Measurements from ENCODE around the gene C1QTNF2.

Gene C1QTNF2

GRCh38 chr5:160385496-160385895, 15.1 kb upstream of the C1QTNF2 start:
- H2BK5ac ChIP-seq (ENCODE audit: low read length), result no peak overlapping the region
- no peak overlapping the region for H2AK5ac ChIP-seq (ENCODE audit: low read depth, low read length)
- no peak overlapping the region for H2BK12ac ChIP-seq (ENCODE audit: low read length)
- no peak overlapping the region for H3K4ac ChIP-seq (ENCODE audit: low read length)
- no peak overlapping the region for H4K91ac ChIP-seq (ENCODE audit: low read depth, low read length, poor library complexity)
- H3K9me3 ChIP-seq (replicated peaks in 1 of 2; ENCODE audit: control insufficient read depth in 2 of 2, insufficient read depth in 1 of 2, low read depth in 1 of 2, low read length in 2 of 2), result peaks cover 3 to 17% of the 10 kb centered on the region in 2 donors
- H3K27ac ChIP-seq (replicated peaks; ENCODE audit: low read length), result no peak overlapping the region
- peaks cover 0 to 6% of the 10 kb centered on the region in 2 donors for H3K36me3 ChIP-seq (replicated peaks in 1 of 2; ENCODE audit: control insufficient read depth in 2 of 2, insufficient read depth in 2 of 2, low read length in 2 of 2)
- no peak overlapping the region for H3K4me3 ChIP-seq (ENCODE audit: low read length in 2 of 2)
- no peak overlapping the region for H3K23ac ChIP-seq (ENCODE audit: low read depth, low read length, poor library complexity)
- no peaks in the 10 kb centered on the region for H3K79me1 ChIP-seq (ENCODE audit: low read depth, low read length)
- no peak overlapping the region for H3K18ac ChIP-seq (ENCODE audit: low read length)
- H3K9ac ChIP-seq (ENCODE audit: low read depth, low read length, poor library complexity), result no peak overlapping the region
- no peak overlapping the region for H4K8ac ChIP-seq (ENCODE audit: low read depth, low read length)
- no peak for DNase-seq (ENCODE audit: low spot score)
- H3K14ac ChIP-seq (ENCODE audit: low read length), result no peak overlapping the region
- H3K27me3 ChIP-seq (ENCODE audit: control insufficient read depth in 3 of 3, insufficient read depth in 3 of 3, low read depth in 1 of 3, low read length in 3 of 3), result no peaks in the 10 kb centered on the region
- H3K4me2 ChIP-seq (ENCODE audit: insufficient read depth, low read length, poor library complexity, severe bottlenecking), result no peak overlapping the region
- no peak overlapping the region for H2BK15ac ChIP-seq (ENCODE audit: low read length)
- H3K4me1 ChIP-seq (ENCODE audit: control insufficient read depth in 2 of 2, insufficient read depth in 1 of 2, low read depth in 1 of 2, low read length in 2 of 2), result no peaks in the 10 kb centered on the region
- no peak overlapping the region for H2AFZ ChIP-seq (ENCODE audit: low read length)
- no peak overlapping the region for H2BK120ac ChIP-seq (ENCODE audit: low read depth, low read length)

GRCh38 chr5:160384681-160385080, 14.3 kb upstream of the C1QTNF2 start:
- Histone ChIP-seq H2BK12ac (ENCODE audit: low read length) (no peak overlapping the region), H3K9ac (ENCODE audit: low read depth, low read length, poor library complexity) (no peak overlapping the region), H3K27me3 (ENCODE audit: control insufficient read depth in 3 of 3, insufficient read depth in 3 of 3, low read depth in 1 of 3, low read length in 3 of 3) (no peaks in the 10 kb centered on the region), H3K27ac (replicated peaks; ENCODE audit: low read length) (no peak overlapping the region), H3K4ac (ENCODE audit: low read length) (no peak overlapping the region), H2AK5ac (ENCODE audit: low read depth, low read length) (no peak overlapping the region), H4K91ac (ENCODE audit: low read depth, low read length, poor library complexity) (no peak overlapping the region), H3K4me1 (ENCODE audit: control insufficient read depth in 2 of 2, insufficient read depth in 1 of 2, low read depth in 1 of 2, low read length in 2 of 2) (peaks cover 0 to 2% of the 10 kb centered on the region in 2 donors), H3K23ac (ENCODE audit: low read depth, low read length, poor library complexity) (no peak overlapping the region), H3K4me3 (ENCODE audit: low read length in 2 of 2) (no peak overlapping the region), H3K14ac (ENCODE audit: low read length) (no peak overlapping the region), H2BK15ac (ENCODE audit: low read length) (no peak overlapping the region), H3K9me3 (replicated peaks in 1 of 2; ENCODE audit: control insufficient read depth in 2 of 2, insufficient read depth in 1 of 2, low read depth in 1 of 2, low read length in 2 of 2) (peaks cover 3 to 17% of the 10 kb centered on the region in 2 donors), H3K18ac (ENCODE audit: low read length) (no peak overlapping the region), H3K79me1 (ENCODE audit: low read depth, low read length) (no peaks in the 10 kb centered on the region), H3K4me2 (ENCODE audit: insufficient read depth, low read length, poor library complexity, severe bottlenecking) (no peak overlapping the region), H2BK5ac (ENCODE audit: low read length) (no peak overlapping the region), H4K8ac (ENCODE audit: low read depth, low read length) (no peak overlapping the region), H2BK120ac (ENCODE audit: low read depth, low read length) (no peak overlapping the region), H3K36me3 (replicated peaks in 1 of 2; ENCODE audit: control insufficient read depth in 2 of 2, insufficient read depth in 2 of 2, low read length in 2 of 2) (peaks cover 0 to 6% of the 10 kb centered on the region in 2 donors), H2AFZ (ENCODE audit: low read length) (no peak overlapping the region)
- DNase-seq (ENCODE audit: low spot score), result no peak
- no CpG with 5 or more reads among the region's 1 CpG for WGBS, 2 donors (ENCODE audit: extremely low coverage in 2 of 2, insufficient read length in 2 of 2, insufficient replicate concordance in 1 of 2)

- no peak overlapping the region for H2AK5ac ChIP-seq (ENCODE audit: low read depth, low read length)
- no CpG with 5 or more reads among the region's 3 CpGs for WGBS, 2 donors (ENCODE audit: extremely low coverage in 2 of 2, insufficient read length in 2 of 2, insufficient replicate concordance in 1 of 2)
- H2BK5ac ChIP-seq (ENCODE audit: low read length), result no peak overlapping the region
These were observed 11.9 kb upstream of the C1QTNF2 start for GRCh38 chr5:160382346-160382745.

DNA sequence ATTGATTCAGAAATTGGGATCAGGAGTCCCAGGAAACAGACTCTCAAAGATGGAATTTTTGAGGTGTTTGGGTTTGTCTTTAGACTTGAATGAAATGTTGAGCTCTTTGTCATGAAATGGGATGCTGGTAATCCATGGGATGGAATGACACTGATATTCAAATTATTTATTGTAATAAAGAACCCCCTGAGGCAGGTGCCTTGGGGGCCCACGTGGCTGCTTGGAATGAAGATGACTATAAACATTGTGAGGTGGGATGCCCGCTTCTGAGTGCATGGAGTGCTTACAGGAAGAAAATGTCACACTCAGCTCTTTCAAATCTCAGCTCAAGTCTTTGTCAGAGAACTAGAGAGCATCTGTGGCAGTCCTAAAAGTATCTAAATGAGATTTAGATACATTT, 9.6 kb upstream of the C1QTNF2 start:
- no peak overlapping the region for H2AK5ac ChIP-seq (ENCODE audit: low read depth, low read length)
- H3K23ac ChIP-seq (ENCODE audit: low read depth, low read length, poor library complexity), result no peak overlapping the region
- no peak overlapping the region for H2AFZ ChIP-seq (ENCODE audit: low read length)
- H3K4ac ChIP-seq (ENCODE audit: low read length), result no peak overlapping the region
- no peak overlapping the region for H2BK120ac ChIP-seq (ENCODE audit: low read depth, low read length)
- no peak overlapping the region for H2BK5ac ChIP-seq (ENCODE audit: low read length)
- no peak overlapping the region for H2BK15ac ChIP-seq (ENCODE audit: low read length)
- H4K91ac ChIP-seq (ENCODE audit: low read depth, low read length, poor library complexity), result no peak overlapping the region
- no peaks in the 10 kb centered on the region for H3K9me3 ChIP-seq (replicated peaks in 1 of 2; ENCODE audit: control insufficient read depth in 2 of 2, insufficient read depth in 1 of 2, low read depth in 1 of 2, low read length in 2 of 2)
- H3K36me3 ChIP-seq (replicated peaks in 1 of 2; ENCODE audit: control insufficient read depth in 2 of 2, insufficient read depth in 2 of 2, low read length in 2 of 2), result no peaks in the 10 kb centered on the region
- H3K79me1 ChIP-seq (ENCODE audit: low read depth, low read length), result no peaks in the 10 kb centered on the region
- WGBS, 2 donors (ENCODE audit: extremely low coverage in 2 of 2, insufficient read length in 2 of 2, insufficient replicate concordance in 1 of 2), result no CpG with 5 or more reads among the region's 2 CpGs
- no peak overlapping the region for H3K4me3 ChIP-seq (ENCODE audit: low read length in 2 of 2)
- no peak overlapping the region for H2BK12ac ChIP-seq (ENCODE audit: low read length)
- no peak overlapping the region for H3K14ac ChIP-seq (ENCODE audit: low read length)
- H3K18ac ChIP-seq (ENCODE audit: low read length), result no peak overlapping the region
- DNase-seq (ENCODE audit: low spot score), result no peak
- no peak overlapping the region for H4K8ac ChIP-seq (ENCODE audit: low read depth, low read length)
- H3K27ac ChIP-seq (replicated peaks; ENCODE audit: low read length), result no peak overlapping the region
- H3K4me1 ChIP-seq (ENCODE audit: control insufficient read depth in 2 of 2, insufficient read depth in 1 of 2, low read depth in 1 of 2, low read length in 2 of 2), result peaks cover 0 to 7% of the 10 kb centered on the region in 2 donors
- no peaks in the 10 kb centered on the region for H3K27me3 ChIP-seq (ENCODE audit: control insufficient read depth in 3 of 3, insufficient read depth in 3 of 3, low read depth in 1 of 3, low read length in 3 of 3)
- no peak overlapping the region for H3K4me2 ChIP-seq (ENCODE audit: insufficient read depth, low read length, poor library complexity, severe bottlenecking)
- H3K9ac ChIP-seq (ENCODE audit: low read depth, low read length, poor library complexity), result no peak overlapping the region

More at GRCh38 chr5:160382346-160382745, 11.9 kb upstream of the C1QTNF2 start:
- H2BK12ac ChIP-seq (ENCODE audit: low read length), result no peak overlapping the region
- H4K91ac ChIP-seq (ENCODE audit: low read depth, low read length, poor library complexity), result no peak overlapping the region
- H4K8ac ChIP-seq (ENCODE audit: low read depth, low read length), result no peak overlapping the region
- H3K14ac ChIP-seq (ENCODE audit: low read length), result no peak overlapping the region
- no peaks in the 10 kb centered on the region for H3K27me3 ChIP-seq (ENCODE audit: control insufficient read depth in 3 of 3, insufficient read depth in 3 of 3, low read depth in 1 of 3, low read length in 3 of 3)
- no peak overlapping the region for H2AFZ ChIP-seq (ENCODE audit: low read length)
- H3K36me3 ChIP-seq (replicated peaks in 1 of 2; ENCODE audit: control insufficient read depth in 2 of 2, insufficient read depth in 2 of 2, low read length in 2 of 2), result no peaks in the 10 kb centered on the region
- peaks cover 0 to 7% of the 10 kb centered on the region in 2 donors for H3K4me1 ChIP-seq (ENCODE audit: control insufficient read depth in 2 of 2, insufficient read depth in 1 of 2, low read depth in 1 of 2, low read length in 2 of 2)
- no peak overlapping the region for H3K27ac ChIP-seq (replicated peaks; ENCODE audit: low read length)
- no peak for DNase-seq (ENCODE audit: low spot score)
- no peak overlapping the region for H3K4me2 ChIP-seq (ENCODE audit: insufficient read depth, low read length, poor library complexity, severe bottlenecking)
- no peak overlapping the region for H3K9ac ChIP-seq (ENCODE audit: low read depth, low read length, poor library complexity)
- H3K9me3 ChIP-seq (replicated peaks in 1 of 2; ENCODE audit: control insufficient read depth in 2 of 2, insufficient read depth in 1 of 2, low read depth in 1 of 2, low read length in 2 of 2), result peaks cover 0 to 3% of the 10 kb centered on the region in 2 donors
- no peak overlapping the region for H3K4me3 ChIP-seq (ENCODE audit: low read length in 2 of 2)
- no peak overlapping the region for H2BK120ac ChIP-seq (ENCODE audit: low read depth, low read length)
- H3K23ac ChIP-seq (ENCODE audit: low read depth, low read length, poor library complexity), result no peak overlapping the region
- H2BK15ac ChIP-seq (ENCODE audit: low read length), result no peak overlapping the region
- no peak overlapping the region for H3K4ac ChIP-seq (ENCODE audit: low read length)
- no peak overlapping the region for H3K18ac ChIP-seq (ENCODE audit: low read length)
- H3K79me1 ChIP-seq (ENCODE audit: low read depth, low read length), result no peaks in the 10 kb centered on the region
